ENCODE data around the gene SCGN. TPM values are rescaled to one million over a fixed set of nuclear protein-coding genes. Genes with fewer than 3 reads are reported as not detected.

SCGN gene
- total RNA-seq, 2 experiments from 2014 or later: not detected

GRCh38 chr6:25749837-25750236, 97.8 kb downstream of the SCGN start:
- ChIA-PET POLR2A (interaction anchor here (0.6 to 0.8 kb wide), 2 partner anchors 267 to 276 kb away, joined by 3 to 5 read pairs; no protein-coding TSS in a partner anchor), CTCF (interaction anchor here (0.9 to 1.7 kb wide), 2 partner anchors 11 to 30 kb away, joined by 3 to 5 read pairs; no protein-coding TSS in a partner anchor)
- DNase-seq (no peak), ATAC-seq (no peak)
- Mint-ChIP-seq H3K4me1 (ENCODE audit: low read depth) (no peaks in the 10 kb centered on the region), H3K36me3 (ENCODE audit: low read depth) (no peaks in the 10 kb centered on the region), H3K4me3 (no peak overlapping the region), H3K27me3 (peaks cover 2% of the 10 kb centered on the region), H3K9me3 (no peaks in the 10 kb centered on the region), H3K27ac (no peak overlapping the region)
- intact Hi-C loops (cut with micrococcal nuclease): no loop called here
- TF ChIP-seq CTCF (IDR thresholded peaks at IDR 0.05): no peak

GRCh38 chr6:25750906-25751305, 98.9 kb downstream of the SCGN start:
- H3K9me3 Mint-ChIP-seq: no peaks in the 10 kb centered on the region
- ATAC-seq (no peak), DNase-seq (no peak)
- no peak overlapping the region for H3K27ac Mint-ChIP-seq
- intact Hi-C loops (cut with micrococcal nuclease): no loop called here
- peaks cover 2% of the 10 kb centered on the region for H3K27me3 Mint-ChIP-seq
- H3K36me3 Mint-ChIP-seq (ENCODE audit: low read depth): no peaks in the 10 kb centered on the region
- no peaks in the 10 kb centered on the region for H3K4me1 Mint-ChIP-seq (ENCODE audit: low read depth)
- H3K4me3 Mint-ChIP-seq: no peak overlapping the region
- POLR2A ChIA-PET: interaction anchor here (0.5 kb wide), 1 partner anchor 92 kb away, joined by 3 read pairs; no protein-coding TSS in a partner anchor
- no peak for TF ChIP-seq CTCF (IDR thresholded peaks at IDR 0.05)
- CTCF ChIA-PET: interaction anchor here (0.6 to 1.7 kb wide), 3 partner anchors 10 to 242 kb away, joined by 3 to 5 read pairs (median 5); no protein-coding TSS in a partner anchor

Other genes with a start within 250 kb of the SCGN start
- not detected for gene SLC17A4, start 102.5 kb downstream of the SCGN start, total RNA-seq
- gene SLC17A1, start 179.8 kb downstream of the SCGN start, total RNA-seq: not detected
- gene SLC17A3, start 222.0 kb downstream of the SCGN start, total RNA-seq: not detected